GM12878 (cell line): Measurements from ENCODE around the gene CATSPERD. TPM values are rescaled to one million over a fixed set of nuclear protein-coding genes. Genes with fewer than 3 reads are reported as not detected.

Source experiments
- ATAC-seq: fragments of 200-7000 bp; cut with Tn5 transposase; 3 replicates; pipeline ENCODE4 v1.9.1; 2020; ENCODE audit warnings: mild to moderate bottlenecking, moderate library complexity
- BruUV-seq: library from RNA; stranded (reverse); fragments of 400-500 nt; replicated peaks from 2 replicates; lab custom pipeline; 2021; lab: Mats Ljungman, UMichigan
- CTCF ChIA-PET: fragments of 300-600 bp; sonication (Branson Sonifier 250); formaldehyde crosslinking; extraction: SDS; loops from one replicate; lab custom pipeline; 2021; ENCODE audit warnings: inconsistent platforms; lab: Yijun Ruan, JAX
- POLR2A ChIA-PET: fragments of 350-600 bp; formaldehyde crosslinking; extraction: SDS; loops from one replicate; lab custom pipeline; 2021; ENCODE audit warnings: inconsistent platforms; lab: Charles Lee
- RAD21 ChIA-PET: fragments of 300-600 bp; sonication (Branson Sonifier 250); formaldehyde crosslinking; loops from one replicate; lab custom pipeline; 2023; ENCODE audit warnings: antibody characterized with exemption; ENCODE audit not compliant: unreplicated experiment; lab: Charles Lee
- SMC1A ChIA-PET: fragments of 300-600 bp; sonication (Branson Sonifier 250); formaldehyde crosslinking; loops from one replicate; lab custom pipeline; 2023; ENCODE audit not compliant: unreplicated experiment, uncharacterized antibody; lab: Charles Lee
- DNase-seq: peaks from one replicate; pipeline ENCODE4 v3.0.0-alpha.2; 2011; ENCODE audit warnings: low read depth, low spot score
- FAIRE-seq: peaks from 3 replicates; lab custom pipeline; 2011; peaks lifted over from hg19 to GRCh38; lab: Jason Lieb, UNC
- H2AFZ ChIP-seq: 2 replicates; pipeline ENCODE4 v1.6.0; 2011; ENCODE audit warnings: low read depth, low read length, control low read depth; ENCODE audit not compliant: control insufficient read depth
- H3K27ac ChIP-seq: 2 replicates; pipeline ENCODE4 v1.5.1; 2011; ENCODE audit warnings: control low read depth; ENCODE audit not compliant: control insufficient read depth, insufficient read depth
- H3K27me3 ChIP-seq, 2 experiments: replicated peaks in 1 of 2; 2 replicates each; pipeline versions ENCODE4 v1.6.0 to v1.6.1; 2011; ENCODE audit warnings: low read length in 1 of 2; ENCODE audit not compliant: control insufficient read depth in 2 of 2, insufficient read depth in 2 of 2
- H3K36me3 ChIP-seq, 2 experiments: 2 replicates each; pipeline ENCODE4 v1.5.1; 2011; ENCODE audit warnings: low read length in 1 of 2; ENCODE audit not compliant: control insufficient read depth in 2 of 2, insufficient read depth in 2 of 2
- H3K4me1 ChIP-seq: 2 replicates; pipeline ENCODE4 v1.6.1; 2011; ENCODE audit warnings: mild to moderate bottlenecking, low read length, moderate library complexity, mixed read lengths; ENCODE audit not compliant: control insufficient read depth, insufficient read depth
- H3K4me2 ChIP-seq: 2 replicates; pipeline ENCODE4 v1.6.0; 2011; ENCODE audit warnings: control low read depth; ENCODE audit not compliant: control insufficient read depth, insufficient read depth
- H3K4me3 ChIP-seq: fragments of 200-600 bp; sonication (generic); 2 replicates; pipeline ENCODE4 v1.5.1; 2016
- H3K79me2 ChIP-seq: 2 replicates; pipeline ENCODE4 v1.6.0; 2011; ENCODE audit warnings: low read length; ENCODE audit not compliant: control insufficient read depth, insufficient read depth
- H3K9ac ChIP-seq: 2 replicates; pipeline ENCODE4 v1.8.0; 2011; ENCODE audit warnings: low read length, control low read depth, mixed read lengths; ENCODE audit not compliant: control insufficient read depth, insufficient read depth
- H3K9me3 ChIP-seq: replicated peaks from 3 replicates; pipeline ENCODE4 v1.5.1; 2011; ENCODE audit warnings: mild to moderate bottlenecking, low read length; ENCODE audit not compliant: control insufficient read depth, insufficient read depth
- H4K20me1 ChIP-seq: 2 replicates; pipeline ENCODE4 v1.6.0; 2011; ENCODE audit not compliant: control insufficient read depth, insufficient read depth
- BCLAF1 ChIP-seq: fragments of 450-650 bp; IDR thresholded peaks from 2 replicates; pipeline ENCODE4 v1.6.1; 2017; ENCODE audit warnings: antibody characterized with exemption, mild to moderate bottlenecking, moderate library complexity
- CTCF ChIP-seq, 3 experiments: IDR thresholded peaks in 2 of 3; conservative IDR thresholded peaks in 1 of 3; 2 replicates each; pipeline ENCODE4 v1.5.1; 2011; ENCODE audit warnings: low read depth in 3 of 3, low read length in 3 of 3, mild to moderate bottlenecking in 3 of 3, control low read depth in 2 of 3, moderate library complexity in 2 of 3, inconsistent platforms in 1 of 3, mixed read lengths in 1 of 3; ENCODE audit not compliant: control insufficient read depth in 2 of 3, insufficient read depth in 1 of 3; ENCODE audit errors: extremely low read depth in 1 of 3
- ETV6 ChIP-seq, 2 experiments: fragments of 450-650 bp in 1 of 2; IDR thresholded peaks in 1 of 2; conservative IDR thresholded peaks in 1 of 2; 2 replicates each; pipeline ENCODE4 v1.6.1; 2014; ENCODE audit warnings: antibody characterized with exemption in 1 of 2, borderline replicate concordance in 1 of 2, low read depth in 1 of 2, mild to moderate bottlenecking in 1 of 2, moderate library complexity in 1 of 2
- IRF5 ChIP-seq: fragments of 450-650 bp; IDR thresholded peaks from 2 replicates; pipeline ENCODE4 v1.6.1; 2017; ENCODE audit warnings: borderline replicate concordance
- SKIL ChIP-seq: fragments of 450-650 bp; IDR thresholded peaks from 2 replicates; pipeline ENCODE4 v1.6.1; 2017; ENCODE audit warnings: mild to moderate bottlenecking, low read depth, inconsistent platforms; ENCODE audit not compliant: poor library complexity, severe bottlenecking
- SMARCA5 ChIP-seq: fragments of 450-650 bp; IDR thresholded peaks from 2 replicates; pipeline ENCODE4 v1.6.1; 2017; ENCODE audit warnings: mild to moderate bottlenecking
- SREBF2 ChIP-seq: IDR thresholded peaks from 2 replicates; pipeline ENCODE4 v1.6.1; 2012; ENCODE audit warnings: mild to moderate bottlenecking, low read length
- TCF3 ChIP-seq: IDR thresholded peaks from 2 replicates; pipeline ENCODE4 v1.6.1; 2012; ENCODE audit warnings: low read depth, mild to moderate bottlenecking, low read length, borderline replicate concordance; ENCODE audit not compliant: insufficient read depth
- ZBTB33 ChIP-seq: fragments of 450-650 bp; IDR thresholded peaks from 2 replicates; pipeline ENCODE4 v1.6.1; 2017; ENCODE audit warnings: mild to moderate bottlenecking
- ZNF24 ChIP-seq: fragments of 450-650 bp; IDR thresholded peaks from 2 replicates; pipeline ENCODE4 v1.6.1; 2017; ENCODE audit warnings: antibody characterized with exemption, mild to moderate bottlenecking
- WGBS: methylation state at CpG from one replicate; pipeline ENCODE4 v1.1.6; 2016; ENCODE audit warnings: low lambda C conversion rate; ENCODE audit not compliant: insufficient replicate concordance, insufficient coverage; ENCODE audit errors: missing lambda C conversion rate; 5-methylcytosine and 5-hydroxymethylcytosine counted together
- in situ Hi-C: fragments of 300-500 bp; cut with MboI; formaldehyde crosslinking; loops from 9 replicates; pipeline ENCODE4 v1.14.3; 2018; ENCODE audit warnings: mixed read lengths
- intact Hi-C: fragments of 100-400 bp; cut with micrococcal nuclease; formaldehyde crosslinking; loops from one replicate; pipeline ENCODE4 v1.14.2; 2022; ENCODE audit not compliant: unreplicated experiment
- polyA plus RNA-seq, 11 experiments: library from polyadenylated mRNA; depleted of rRNA in 4 of 11; unstranded in 6 of 11; stranded (reverse) in 5 of 11; fragments of >200 nt; fragmentation: Nextera tagmentation in 4 of 11; fragmentation: Illumina TruSeq in 1 of 11; extraction: Ambion mirVana in 4 of 11; extraction: Trizol in 1 of 11; gene quantifications; 1 replicate in 1 of 11; 2 replicates in 10 of 11; pipeline versions ENCODE4 v1.2.1 to v1.2.3, GENCODE V29; 2011 to 2016; ENCODE audit warnings: inconsistent platforms in 2 of 11, missing spikeins in 2 of 11, low read depth in 1 of 11
- total RNA-seq, 4 experiments: library from RNA; depleted of rRNA in 3 of 4; stranded (reverse); fragments of >200 nt in 3 of 4; fragmentation: Illumina TruSeq in 1 of 4; extraction: Trizol in 1 of 4; gene quantifications; 2 replicates each; pipeline versions ENCODE4 v1.2.1 to v1.2.3, GENCODE V29; 2013 to 2021

Gene CATSPERD
- total and polyA plus RNA-seq, 10 of the 15 experiments (the other 5 are each of a cell fraction or from before 2014, with no cell fraction given): 0.02 to 0.38 (median 0.11) TPM; not detected in 5

- ChIA-PET SMC1A (no interaction called here), POLR2A (interaction anchor here (1.0 kb wide), 1 partner anchor 9 kb away, joined by 6 read pairs; no protein-coding TSS in a partner anchor), RAD21 (no interaction called here), CTCF (interaction anchor here (0.7 kb wide), 1 partner anchor 770 kb away, joined by 3 read pairs; no protein-coding TSS in a partner anchor)
- 31% methylated on average over 3 of the region's 3 CpGs for WGBS
- Histone ChIP-seq H4K20me1 (no peaks in the 10 kb centered on the region), H3K79me2 (peaks cover 12% of the 10 kb centered on the region), H3K9me3 (no peaks in the 10 kb centered on the region), H3K4me2 (no peak overlapping the region), H3K27ac (no peak overlapping the region), H3K9ac (no peak overlapping the region), H3K4me3 (no peak overlapping the region), H3K27me3 (no peaks in the 10 kb centered on the region), H3K4me1 (peaks cover 5% of the 10 kb centered on the region; the same call in 1 of the 2 replicates), H2AFZ (no peak overlapping the region), H3K36me3 (no peaks in the 10 kb centered on the region; a peak in 1 of 4 replicates)
- in situ Hi-C loops (loop anchor here (10.0 kb wide), 1 partner anchor 1437 kb away; the partner anchor contains the start of gene YJU2), intact Hi-C loops (no loop called here)
- no peak for FAIRE-seq
- no peak for ATAC-seq
- no TSS peak for BruUV-seq
- no peak for DNase-seq
- TF ChIP-seq ZBTB33: no peak
- TF ChIP-seq SREBF2: no peak
- TF ChIP-seq BCLAF1: no peak
- TF ChIP-seq SMARCA5: no peak
- no peak for TF ChIP-seq CTCF (IDR thresholded peaks at IDR 0.05 in 2 of 3, conservative IDR thresholded peaks at IDR 0.05 in 1 of 3; ENCODE audit: control insufficient read depth in 2 of 3, extremely low read depth in 1 of 3, insufficient read depth in 1 of 3, low read depth in 3 of 3, low read length in 3 of 3)
- TF ChIP-seq SKIL: no peak
- TF ChIP-seq ZNF24: no peak
- no peak for TF ChIP-seq TCF3
- no peak for TF ChIP-seq IRF5
- TF ChIP-seq ETV6 (conservative IDR thresholded peaks at IDR 0.05 in 1 of 2, IDR thresholded peaks at IDR 0.05 in 1 of 2; ENCODE audit: borderline replicate concordance in 1 of 2, low read depth in 1 of 2): no peak
Measured at GRCh38 chr19:5682107-5682482, 38.3 kb upstream of the CATSPERD start.
